T follicular helper cell (primary cell): ENCODE results near the gene AMPD1.

Source experiments
- DNase-seq: peaks from one replicate; pipeline ENCODE4 v3.0.0-alpha.2; 2020; ENCODE audit warnings: low read depth
- total RNA-seq, 2 experiments: gene quantifications; one replicate each; lab custom pipeline; 2026; lab: John Stamatoyannopoulos, UW

The AMPD1 gene
- 0 to 0.04 reads per million in 2 experiments for total RNA-seq

DNA sequence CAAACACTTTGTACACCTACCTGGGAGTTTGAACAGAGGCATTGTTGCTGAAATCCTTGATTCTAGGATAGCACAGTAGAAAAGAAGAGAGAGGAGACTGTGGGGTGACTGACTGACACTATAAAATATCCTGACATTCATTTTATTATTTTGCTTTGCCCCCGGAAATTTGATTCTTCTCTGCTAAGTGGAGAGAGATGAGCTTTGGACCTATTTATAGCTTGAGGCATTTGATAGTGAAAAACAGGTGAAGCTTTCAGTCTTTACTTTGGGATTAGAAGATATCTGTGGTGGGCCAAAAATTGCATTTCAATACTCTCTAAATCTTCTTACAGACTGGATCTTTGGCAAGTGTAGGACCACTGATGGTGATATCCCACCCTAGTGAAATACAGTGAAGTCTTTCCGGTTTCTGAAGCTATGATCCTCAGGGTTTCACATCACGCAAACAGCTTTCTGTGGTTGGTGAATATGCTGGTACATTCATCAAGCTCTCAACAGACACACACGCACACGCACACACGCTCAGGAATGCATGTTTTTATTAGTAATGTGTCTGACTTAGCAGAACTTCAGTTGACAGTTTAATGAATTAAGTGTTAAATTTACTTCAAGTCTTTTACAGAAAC is at the start of gene AMPD1:
TSS of gene AMPD1 (minus strand) at position 117 of the 629 bp plus-strand sequence. CDS start at position 42, 75 bp downstream.
- no peak for DNase-seq

DNA sequence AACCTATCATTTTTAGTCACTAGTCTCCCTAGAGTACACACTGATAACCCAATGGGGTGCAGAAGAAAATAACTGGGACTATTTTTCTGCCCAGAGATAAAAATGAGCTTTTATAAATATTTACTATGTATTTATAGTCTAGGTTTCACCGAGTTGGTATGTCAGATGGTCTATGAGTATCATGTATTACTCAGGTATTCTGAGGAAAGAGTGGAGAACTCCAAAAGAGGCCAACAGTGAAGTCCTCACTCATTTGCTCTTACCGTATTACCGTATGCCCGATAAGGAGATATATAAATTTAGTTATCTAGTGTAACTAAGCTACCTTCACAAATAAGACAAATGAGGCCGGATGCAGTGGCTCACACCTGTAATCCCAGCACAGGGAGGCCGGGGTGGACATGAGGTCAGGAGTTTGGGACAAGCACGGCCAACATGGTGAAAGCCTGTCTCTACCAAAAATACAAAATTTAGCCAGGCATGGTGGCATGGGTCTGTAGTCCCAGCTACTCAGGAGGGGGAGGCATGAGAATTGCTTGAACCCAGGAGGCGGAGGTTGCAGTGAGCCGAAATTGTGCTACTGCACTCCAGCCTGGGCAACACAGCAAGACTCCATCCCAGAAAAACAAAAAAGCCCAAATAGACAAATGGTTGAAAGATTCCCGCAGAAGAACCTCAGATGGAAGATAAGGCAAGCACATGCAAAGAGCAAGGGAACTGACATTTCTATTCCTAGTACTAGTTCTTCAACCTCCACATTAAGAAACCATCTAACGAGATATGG is 46.8 kb upstream of the AMPD1 start:
- DNase-seq, result no peak

GRCh38 chr1:114740331-114740730 is 45.0 kb upstream of the AMPD1 start:
- no peak for DNase-seq

- DNase-seq, result no peak
Observed at GRCh38 chr1:114737314-114737849, 42.0 kb upstream of the AMPD1 start.

- DNase-seq, result no peak
Observed at GRCh38 chr1:114735479-114735878, 40.1 kb upstream of the AMPD1 start.

- no peak for DNase-seq
Observed at GRCh38 chr1:114729782-114730181, 34.4 kb upstream of the AMPD1 start.

DNA sequence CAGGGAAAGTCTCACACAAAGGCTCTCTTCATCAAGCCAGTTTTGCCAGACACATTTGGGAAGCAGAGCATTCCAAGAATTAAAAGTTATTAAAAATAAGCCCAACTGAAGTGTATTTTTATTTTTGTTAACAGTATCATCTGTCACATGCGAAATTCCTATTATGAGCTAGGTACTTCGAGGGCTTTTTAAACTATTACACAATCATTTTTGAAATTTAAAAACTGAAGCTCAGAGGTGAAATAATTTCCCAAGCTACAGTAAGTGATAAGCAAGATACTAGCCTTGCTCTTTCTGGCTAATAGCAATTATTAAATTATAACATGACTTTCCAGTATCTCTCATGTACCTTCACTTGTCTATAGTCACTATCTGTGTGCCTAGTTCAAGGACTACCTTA is 33.2 kb upstream of the AMPD1 start:
- no peak for DNase-seq

GRCh38 chr1:114725230-114725629 is 29.9 kb upstream of the AMPD1 start:
- DNase-seq, result no peak

- DNase-seq, result no peak
Observed at GRCh38 chr1:114723915-114724314, 28.6 kb upstream of the AMPD1 start.

DNA sequence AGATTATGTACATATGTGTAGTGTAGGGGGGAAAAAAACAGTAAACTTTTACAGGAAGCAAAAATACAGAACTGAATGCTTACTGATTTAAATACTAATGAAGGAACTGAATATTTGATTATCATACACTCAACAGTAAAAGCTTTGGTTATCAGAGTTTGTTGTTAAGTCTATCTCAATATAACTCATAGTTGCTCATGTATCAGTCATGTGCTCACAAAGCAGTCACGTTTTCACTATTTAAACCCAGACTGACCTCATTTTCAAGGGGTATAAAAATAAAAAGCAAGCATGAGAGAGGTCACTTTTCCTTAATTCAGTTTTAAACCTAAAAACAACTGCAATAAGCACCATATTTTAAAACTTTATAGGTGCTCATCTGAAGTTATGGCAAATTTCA is 28.1 kb upstream of the AMPD1 start:
- DNase-seq, result no peak

GRCh38 chr1:114720492-114720891 is 25.1 kb upstream of the AMPD1 start:
- no peak for DNase-seq

- DNase-seq, result no peak
Observed at GRCh38 chr1:114719424-114719787, 24.1 kb upstream of the AMPD1 start.

GRCh38 chr1:114718661-114719423 is 23.5 kb upstream of the AMPD1 start:
- no peak for DNase-seq

DNA sequence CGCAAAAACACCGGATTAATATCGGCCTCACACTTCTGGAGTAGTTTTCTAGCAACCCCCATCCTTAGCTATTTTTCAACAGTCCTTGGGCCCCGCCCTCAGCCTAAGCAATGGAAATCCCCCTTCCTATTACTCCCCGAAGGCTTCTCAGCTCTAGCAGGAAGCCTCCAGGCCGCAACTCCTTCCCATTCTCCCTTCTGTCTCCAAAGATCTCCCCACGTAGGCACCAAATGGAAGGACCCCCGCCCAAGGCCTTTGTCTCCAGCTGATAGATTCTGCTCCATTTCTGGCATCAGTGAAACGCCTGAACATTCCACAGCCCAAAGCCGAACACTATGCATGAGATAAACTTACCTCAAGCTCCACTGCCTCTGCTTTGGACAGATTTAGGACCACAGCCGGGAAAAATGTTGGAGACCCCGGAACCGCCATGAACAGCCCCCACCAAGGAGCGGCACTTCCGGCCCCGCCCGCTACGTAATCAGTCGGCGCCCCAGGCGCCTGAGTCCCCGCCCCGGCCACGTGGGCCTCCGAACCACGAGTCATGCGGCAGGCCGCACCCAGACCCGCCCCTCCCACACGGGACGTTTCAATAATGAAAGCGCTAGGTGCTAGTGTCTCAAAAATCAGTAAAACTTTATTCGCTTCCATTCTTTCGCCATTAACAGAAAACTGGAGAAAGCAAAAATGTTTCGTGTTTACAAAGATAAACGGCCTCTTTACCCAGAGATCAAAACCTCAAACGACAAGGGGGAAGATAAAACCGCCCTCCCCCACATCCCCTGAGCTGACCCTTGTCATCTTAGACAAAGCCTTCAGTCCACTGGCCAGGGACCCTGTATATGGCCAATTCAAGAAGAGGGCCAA is 21.2 kb upstream of the AMPD1 start, which contains the start of gene NRAS:
TSS of gene NRAS (minus strand) at position 468 of the 867 bp plus-strand sequence. CDS start 611 bp downstream, outside the sequence.
- peak; percentile 94 for DNase-seq

DNA sequence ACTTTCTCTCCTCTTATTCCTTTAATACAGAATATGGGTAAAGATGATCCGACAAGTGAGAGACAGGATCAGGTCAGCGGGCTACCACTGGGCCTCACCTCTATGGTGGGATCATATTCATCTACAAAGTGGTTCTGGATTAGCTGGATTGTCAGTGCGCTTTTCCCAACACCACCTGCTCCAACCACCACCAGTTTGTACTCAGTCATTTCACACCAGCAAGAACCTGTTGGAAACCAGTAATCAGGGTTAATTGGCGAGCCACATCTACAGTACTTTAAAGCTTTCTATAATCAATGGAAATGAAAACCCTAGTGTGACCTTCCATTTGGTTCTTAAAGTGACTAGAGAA is 20.6 kb upstream of the AMPD1 start:
- DNase-seq, result no peak

DNA sequence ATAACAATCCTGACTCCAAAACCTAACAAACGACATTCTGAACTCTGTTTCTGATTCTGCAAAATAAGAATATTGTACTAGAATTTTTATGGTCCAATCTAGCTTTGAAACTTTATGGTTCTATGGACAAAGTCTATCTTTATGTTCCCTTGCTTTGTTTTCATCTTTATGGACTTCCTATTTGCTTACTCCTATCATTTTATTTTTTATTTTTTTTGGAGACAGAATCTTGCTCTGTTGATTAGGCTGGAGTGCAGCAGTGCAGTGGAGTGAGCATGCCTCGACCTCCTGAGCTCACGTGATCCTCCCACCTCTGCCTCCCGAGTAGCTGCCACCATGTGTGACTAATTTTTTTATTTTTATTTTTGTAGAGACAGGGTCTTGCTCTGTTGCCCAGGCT is 17.6 kb upstream of the AMPD1 start:
- DNase-seq, result no peak

DNA sequence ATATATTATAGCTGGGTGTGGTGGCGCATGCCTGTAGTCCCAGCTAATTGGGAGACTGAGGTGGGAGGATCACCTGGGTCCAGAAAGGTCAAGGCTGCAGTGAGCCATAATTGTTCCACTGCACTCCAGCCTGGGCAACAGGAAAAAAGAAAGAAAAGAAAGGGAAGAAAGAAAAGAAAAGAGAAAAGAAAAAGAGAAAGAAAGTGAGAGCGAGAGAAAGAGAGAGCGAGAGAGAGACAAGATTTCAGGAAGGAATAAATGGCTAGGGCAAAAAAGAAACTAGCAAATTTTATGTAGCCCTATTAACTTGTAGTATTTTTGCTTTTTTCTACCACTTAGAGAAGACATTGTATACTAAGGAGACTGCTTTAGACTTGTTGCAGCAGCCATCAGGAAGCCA is 15.0 kb upstream of the AMPD1 start:
- no peak for DNase-seq

DNA sequence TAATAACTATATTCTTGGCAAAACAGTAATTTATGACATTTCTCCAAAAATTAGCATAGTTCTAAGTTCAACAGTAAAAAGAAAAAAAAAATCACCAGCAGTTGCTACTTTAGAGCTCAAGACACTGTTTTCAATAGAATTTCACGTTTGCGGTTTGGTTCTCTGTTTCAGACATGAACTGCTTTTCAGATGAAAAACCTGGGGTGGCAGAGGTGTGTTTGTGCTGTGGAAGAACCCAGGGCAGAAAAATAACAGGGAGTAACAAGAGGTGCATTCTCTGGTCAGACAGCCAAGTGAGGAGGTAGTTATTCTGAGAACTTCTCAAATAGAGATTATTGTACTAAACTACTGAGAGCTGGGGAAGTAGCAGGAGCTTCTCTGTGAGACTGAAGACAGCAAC is 12.3 kb upstream of the AMPD1 start:
- no peak for DNase-seq

DNA sequence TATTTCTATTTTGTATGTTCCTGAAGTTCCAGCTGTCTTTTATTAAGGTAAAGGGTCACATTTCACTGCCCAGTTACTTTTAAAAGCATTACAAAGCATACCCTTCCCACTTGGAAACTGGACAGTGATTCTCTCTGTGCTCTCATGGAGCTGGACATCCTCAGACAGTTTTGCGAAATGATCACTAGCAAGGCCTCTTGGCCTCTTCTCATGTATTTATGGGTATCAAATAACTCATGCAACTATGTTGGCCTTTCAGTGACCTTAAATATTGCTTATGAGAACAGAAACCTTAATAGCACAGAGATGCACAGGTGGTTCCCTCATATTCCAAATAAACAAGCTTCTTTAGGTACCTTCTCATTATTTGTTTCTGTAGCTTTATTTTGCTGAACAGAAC is 7.9 kb upstream of the AMPD1 start:
- no peak for DNase-seq

GRCh38 chr1:114702737-114703136 is 7.4 kb upstream of the AMPD1 start:
- no peak for DNase-seq

- DNase-seq, result no peak
Observed at GRCh38 chr1:114701931-114702330, 6.6 kb upstream of the AMPD1 start.
